NOMO-1 (cell line): ENCODE measurements around the gene CDH23.

ENCODE experiments used
- DNase-seq, 2 experiments: peaks; one replicate each; lab custom pipeline; 2025; ENCODE audit not compliant: unreplicated experiment in 2 of 2; lab: John Stamatoyannopoulos, UW

CDH23 gene

GRCh38 chr10:71725998-71726579 is 329.4 kb downstream of the CDH23 start:
- DNase-seq: peak; percentile 12 to 18

GRCh38 chr10:71726580-71727104 is 329.9 kb downstream of the CDH23 start:
- DNase-seq: no peak

GRCh38 chr10:71727105-71727737 is 330.5 kb downstream of the CDH23 start:
- no peak for DNase-seq

- DNase-seq: peak; percentile 93 to 95
Observed at GRCh38 chr10:71727738-71728737, 331.3 kb downstream of the CDH23 start.

GRCh38 chr10:71729161-71729636 is 332.5 kb downstream of the CDH23 start:
- DNase-seq: peak; percentile 76 to 85

GRCh38 chr10:71731791-71732190 is 335.1 kb downstream of the CDH23 start:
- no peak for DNase-seq

- DNase-seq: no peak
Observed at GRCh38 chr10:71734797-71735196, 338.1 kb downstream of the CDH23 start.

- DNase-seq: peak; percentile 66 to 73
Observed at GRCh38 chr10:71735709-71736569, 339.2 kb downstream of the CDH23 start.

- no peak for DNase-seq
Observed at GRCh38 chr10:71736570-71736952, 339.8 kb downstream of the CDH23 start.

- DNase-seq: no peak
Observed at GRCh38 chr10:71737001-71737833, 340.5 kb downstream of the CDH23 start.

GRCh38 chr10:71737834-71738197 is 341.1 kb downstream of the CDH23 start:
- DNase-seq: no peak

DNA sequence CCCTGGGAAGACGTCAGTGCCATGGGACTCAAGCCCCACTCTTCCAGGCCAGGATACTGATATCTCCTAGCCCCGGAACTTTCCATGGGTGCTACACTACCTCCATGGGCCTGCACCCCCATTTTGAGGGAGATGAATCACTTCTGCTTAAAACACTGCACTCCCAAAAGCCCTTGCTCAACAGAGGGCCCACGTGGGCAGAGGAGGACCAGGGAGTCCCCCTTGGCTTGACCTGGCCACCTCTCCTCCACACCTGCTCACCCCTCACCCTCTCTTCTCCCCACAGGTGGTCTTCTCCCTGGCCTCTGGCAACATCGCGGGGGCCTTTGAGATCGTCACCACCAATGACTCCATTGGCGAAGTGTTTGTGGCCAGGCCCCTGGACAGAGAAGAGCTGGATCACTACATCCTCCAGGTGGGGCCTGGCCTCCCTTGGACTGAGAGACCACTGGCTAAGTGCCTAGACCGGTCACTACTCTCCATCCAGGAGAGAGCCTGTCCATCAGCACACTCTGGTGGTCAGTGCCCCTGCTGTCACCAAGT is 342.7 kb downstream of the CDH23 start:
- no peak for DNase-seq

- no peak for DNase-seq
Observed at GRCh38 chr10:71740069-71740653, 343.4 kb downstream of the CDH23 start.

GRCh38 chr10:71741029-71741428 is 344.3 kb downstream of the CDH23 start:
- no peak for DNase-seq

DNA sequence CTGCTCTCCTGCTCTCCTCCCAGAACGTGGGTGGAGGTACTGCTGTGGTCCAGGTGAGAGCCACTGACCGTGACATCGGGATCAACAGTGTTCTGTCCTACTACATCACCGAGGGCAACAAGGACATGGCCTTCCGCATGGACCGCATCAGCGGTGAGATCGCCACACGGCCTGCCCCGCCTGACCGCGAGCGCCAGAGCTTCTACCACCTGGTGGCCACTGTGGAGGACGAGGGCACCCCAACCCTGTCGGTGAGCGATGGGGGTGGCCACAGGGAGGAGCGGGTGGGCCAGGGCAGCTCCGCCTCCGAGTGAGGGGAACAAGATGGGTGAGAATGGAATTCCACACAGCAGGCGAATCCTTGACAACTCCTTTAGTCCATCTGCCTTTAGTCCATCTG is 345.0 kb downstream of the CDH23 start:
- no peak for DNase-seq

- peak in 1 of 2 experiments; percentile 38 for DNase-seq
Observed at GRCh38 chr10:71742301-71743088, 345.8 kb downstream of the CDH23 start.

- DNase-seq: peak in 1 of 2 experiments; percentile 38
Observed at GRCh38 chr10:71743089-71743838, 346.5 kb downstream of the CDH23 start.
